DND-41 (cell line): Measurements from ENCODE around the gene STT3B.

Experiments
- EZH2 ChIP-seq: IDR thresholded peaks from 3 replicates; pipeline ENCODE4 v1.6.1; 2012; ENCODE audit warnings: borderline replicate concordance, low read depth, mild to moderate bottlenecking, moderate library complexity, low read length, inconsistent platforms; ENCODE audit not compliant: severe bottlenecking
- TF ChIP-seq, protein P1 (sequence below): IDR thresholded peaks from 2 replicates; pipeline ENCODE4 v1.5.1; 2012; ENCODE audit warnings: borderline replicate concordance, low read length, moderate library complexity, mild to moderate bottlenecking; ENCODE audit not compliant: poor library complexity, severe bottlenecking; ENCODE audit errors: extremely low read depth

DNA sequence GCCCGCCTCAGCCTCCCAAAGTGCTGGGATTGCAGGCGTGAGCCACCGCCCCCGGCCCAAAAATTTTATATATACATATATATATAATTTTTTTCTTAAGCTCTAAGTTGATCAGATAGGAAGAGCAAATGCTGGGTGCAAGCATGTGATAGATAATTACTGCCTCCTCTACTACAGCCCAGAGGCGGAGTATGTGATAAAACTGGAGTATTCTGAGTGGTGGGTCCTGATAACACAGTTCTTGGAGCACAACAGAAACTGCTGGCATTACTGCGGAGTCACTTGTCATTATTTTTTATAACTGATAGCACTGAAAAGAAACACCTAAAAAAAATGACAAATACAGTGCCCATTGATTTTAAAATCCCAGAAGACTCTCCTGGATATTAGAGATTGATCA is 41.1 kb upstream of the STT3B start:
- TF ChIP-seq, protein P1, sequence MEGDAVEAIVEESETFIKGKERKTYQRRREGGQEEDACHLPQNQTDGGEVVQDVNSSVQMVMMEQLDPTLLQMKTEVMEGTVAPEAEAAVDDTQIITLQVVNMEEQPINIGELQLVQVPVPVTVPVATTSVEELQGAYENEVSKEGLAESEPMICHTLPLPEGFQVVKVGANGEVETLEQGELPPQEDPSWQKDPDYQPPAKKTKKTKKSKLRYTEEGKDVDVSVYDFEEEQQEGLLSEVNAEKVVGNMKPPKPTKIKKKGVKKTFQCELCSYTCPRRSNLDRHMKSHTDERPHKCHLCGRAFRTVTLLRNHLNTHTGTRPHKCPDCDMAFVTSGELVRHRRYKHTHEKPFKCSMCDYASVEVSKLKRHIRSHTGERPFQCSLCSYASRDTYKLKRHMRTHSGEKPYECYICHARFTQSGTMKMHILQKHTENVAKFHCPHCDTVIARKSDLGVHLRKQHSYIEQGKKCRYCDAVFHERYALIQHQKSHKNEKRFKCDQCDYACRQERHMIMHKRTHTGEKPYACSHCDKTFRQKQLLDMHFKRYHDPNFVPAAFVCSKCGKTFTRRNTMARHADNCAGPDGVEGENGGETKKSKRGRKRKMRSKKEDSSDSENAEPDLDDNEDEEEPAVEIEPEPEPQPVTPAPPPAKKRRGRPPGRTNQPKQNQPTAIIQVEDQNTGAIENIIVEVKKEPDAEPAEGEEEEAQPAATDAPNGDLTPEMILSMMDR = no peak
- TF ChIP-seq EZH2 = no peak
